Activated T-cell treated with anti-CD3 and anti-CD28 coated beads, Interleukin-2, amount 50 U/mL, for 24 hours (primary cell): ENCODE results near the gene COL25A1.

Experiments
- DNase-seq: peaks from one replicate; pipeline ENCODE4 v3.0.0-alpha.2; 2020
- H3K27ac Mint-ChIP-seq: 2 replicates; pipeline ENCODE4 v1.8.0; 2020; ENCODE audit warnings: mild to moderate bottlenecking, mixed read lengths
- H3K27me3 Mint-ChIP-seq: 2 replicates; pipeline ENCODE4 v1.8.0; 2020; ENCODE audit warnings: mixed read lengths
- H3K36me3 Mint-ChIP-seq: 2 replicates; pipeline ENCODE4 v1.8.0; 2020; ENCODE audit warnings: low read depth, mixed read lengths
- H3K4me1 Mint-ChIP-seq: 2 replicates; pipeline ENCODE4 v1.8.0; 2020; ENCODE audit warnings: low read depth, mixed read lengths
- H3K4me3 Mint-ChIP-seq: 2 replicates; pipeline ENCODE4 v1.8.0; 2020; ENCODE audit warnings: mild to moderate bottlenecking, moderate library complexity, mixed read lengths
- H3K9me3 Mint-ChIP-seq: 2 replicates; pipeline ENCODE4 v1.8.0; 2020; ENCODE audit warnings: mixed read lengths

Gene COL25A1

GRCh38 chr4:109214622-109215301, 87.7 kb downstream of the COL25A1 start:
- Mint-ChIP-seq H3K27me3 (peaks cover 3% of the 10 kb centered on the region), H3K36me3 (no peaks in the 10 kb centered on the region), H3K27ac (no peak overlapping the region), H3K9me3 (no peaks in the 10 kb centered on the region), H3K4me1 (no peaks in the 10 kb centered on the region), H3K4me3 (no peak overlapping the region)
- no peak for DNase-seq

- no peak for DNase-seq
- Mint-ChIP-seq H3K4me1 (no peaks in the 10 kb centered on the region), H3K27ac (no peak overlapping the region), H3K4me3 (no peak overlapping the region), H3K27me3 (peaks cover 4% of the 10 kb centered on the region), H3K9me3 (no peaks in the 10 kb centered on the region), H3K36me3 (no peaks in the 10 kb centered on the region)
Observed at GRCh38 chr4:109213056-109213455, 89.4 kb downstream of the COL25A1 start.

GRCh38 chr4:109211671-109212070, 90.8 kb downstream of the COL25A1 start:
- no peaks in the 10 kb centered on the region for H3K9me3 Mint-ChIP-seq
- H3K36me3 Mint-ChIP-seq: no peaks in the 10 kb centered on the region
- DNase-seq: no peak
- no peaks in the 10 kb centered on the region for H3K4me1 Mint-ChIP-seq
- no peak overlapping the region for H3K4me3 Mint-ChIP-seq
- H3K27me3 Mint-ChIP-seq: peaks cover 6% of the 10 kb centered on the region
- no peak overlapping the region for H3K27ac Mint-ChIP-seq

GRCh38 chr4:109209647-109210046, 92.8 kb downstream of the COL25A1 start:
- no peaks in the 10 kb centered on the region for H3K4me1 Mint-ChIP-seq
- H3K36me3 Mint-ChIP-seq: no peaks in the 10 kb centered on the region
- no peaks in the 10 kb centered on the region for H3K9me3 Mint-ChIP-seq
- no peak overlapping the region for H3K27ac Mint-ChIP-seq
- H3K4me3 Mint-ChIP-seq: no peak overlapping the region
- H3K27me3 Mint-ChIP-seq: peaks cover 9% of the 10 kb centered on the region
- no peak for DNase-seq

- Mint-ChIP-seq H3K27me3 (peaks cover 6% of the 10 kb centered on the region), H3K4me3 (no peak overlapping the region), H3K9me3 (no peaks in the 10 kb centered on the region), H3K36me3 (no peaks in the 10 kb centered on the region), H3K4me1 (no peaks in the 10 kb centered on the region), H3K27ac (no peak overlapping the region)
- DNase-seq: no peak
Observed at GRCh38 chr4:109207898-109208297, 94.6 kb downstream of the COL25A1 start.

- Mint-ChIP-seq H3K27me3 (peaks cover 10% of the 10 kb centered on the region), H3K4me3 (no peak overlapping the region), H3K4me1 (no peaks in the 10 kb centered on the region), H3K36me3 (no peaks in the 10 kb centered on the region), H3K27ac (no peak overlapping the region), H3K9me3 (no peaks in the 10 kb centered on the region)
- no peak for DNase-seq
Observed at GRCh38 chr4:109207061-109207460, 95.4 kb downstream of the COL25A1 start.

GRCh38 chr4:109206620-109207019, 95.8 kb downstream of the COL25A1 start:
- Mint-ChIP-seq H3K36me3 (no peaks in the 10 kb centered on the region), H3K27ac (no peak overlapping the region), H3K4me3 (no peak overlapping the region), H3K9me3 (no peaks in the 10 kb centered on the region), H3K4me1 (no peaks in the 10 kb centered on the region), H3K27me3 (peaks cover 12% of the 10 kb centered on the region)
- no peak for DNase-seq

- Mint-ChIP-seq H3K36me3 (no peaks in the 10 kb centered on the region), H3K27ac (no peak overlapping the region), H3K4me3 (no peak overlapping the region), H3K27me3 (peaks cover 17% of the 10 kb centered on the region), H3K4me1 (no peaks in the 10 kb centered on the region), H3K9me3 (no peaks in the 10 kb centered on the region)
- DNase-seq: no peak
Observed at GRCh38 chr4:109205186-109205585, 97.3 kb downstream of the COL25A1 start.

- no peak overlapping the region for H3K27ac Mint-ChIP-seq
- H3K27me3 Mint-ChIP-seq: peaks cover 10% of the 10 kb centered on the region
- H3K36me3 Mint-ChIP-seq: no peaks in the 10 kb centered on the region
- no peaks in the 10 kb centered on the region for H3K4me1 Mint-ChIP-seq
- DNase-seq: no peak
- no peak overlapping the region for H3K4me3 Mint-ChIP-seq
- no peaks in the 10 kb centered on the region for H3K9me3 Mint-ChIP-seq
Observed at GRCh38 chr4:109199585-109199984, 102.9 kb downstream of the COL25A1 start.

- no peak overlapping the region for H3K27ac Mint-ChIP-seq
- H3K4me3 Mint-ChIP-seq: no peak overlapping the region
- no peaks in the 10 kb centered on the region for H3K36me3 Mint-ChIP-seq
- H3K4me1 Mint-ChIP-seq: no peaks in the 10 kb centered on the region
- H3K27me3 Mint-ChIP-seq: peaks cover 1% of the 10 kb centered on the region
- no peaks in the 10 kb centered on the region for H3K9me3 Mint-ChIP-seq
- DNase-seq: no peak
Observed at GRCh38 chr4:109195646-109196045, 106.8 kb downstream of the COL25A1 start.

- Mint-ChIP-seq H3K4me3 (no peak overlapping the region), H3K27me3 (peaks cover 12% of the 10 kb centered on the region), H3K4me1 (no peaks in the 10 kb centered on the region), H3K27ac (no peak overlapping the region), H3K36me3 (no peaks in the 10 kb centered on the region), H3K9me3 (no peaks in the 10 kb centered on the region)
- no peak for DNase-seq
Observed at GRCh38 chr4:109191216-109191615, 111.2 kb downstream of the COL25A1 start.

GRCh38 chr4:109186458-109186945, 116.0 kb downstream of the COL25A1 start:
- Mint-ChIP-seq H3K27me3 (peaks cover 12% of the 10 kb centered on the region), H3K4me1 (no peaks in the 10 kb centered on the region), H3K9me3 (no peaks in the 10 kb centered on the region), H3K27ac (no peak overlapping the region), H3K4me3 (no peak overlapping the region), H3K36me3 (no peaks in the 10 kb centered on the region)
- DNase-seq: no peak

GRCh38 chr4:109185951-109186350, 116.5 kb downstream of the COL25A1 start:
- DNase-seq: no peak
- no peaks in the 10 kb centered on the region for H3K4me1 Mint-ChIP-seq
- H3K9me3 Mint-ChIP-seq: no peaks in the 10 kb centered on the region
- H3K27me3 Mint-ChIP-seq: peaks cover 12% of the 10 kb centered on the region
- no peak overlapping the region for H3K4me3 Mint-ChIP-seq
- H3K27ac Mint-ChIP-seq: no peak overlapping the region
- no peaks in the 10 kb centered on the region for H3K36me3 Mint-ChIP-seq

- no peak for DNase-seq
- Mint-ChIP-seq H3K36me3 (no peaks in the 10 kb centered on the region), H3K4me1 (no peaks in the 10 kb centered on the region), H3K4me3 (no peak overlapping the region), H3K27me3 (peaks cover 12% of the 10 kb centered on the region), H3K9me3 (no peaks in the 10 kb centered on the region), H3K27ac (no peak overlapping the region)
Observed at GRCh38 chr4:109185548-109185947, 116.9 kb downstream of the COL25A1 start.

- DNase-seq: no peak
- H3K27ac Mint-ChIP-seq: no peak overlapping the region
- no peaks in the 10 kb centered on the region for H3K36me3 Mint-ChIP-seq
- H3K9me3 Mint-ChIP-seq: no peaks in the 10 kb centered on the region
- no peaks in the 10 kb centered on the region for H3K4me1 Mint-ChIP-seq
- H3K27me3 Mint-ChIP-seq: peaks cover 12% of the 10 kb centered on the region
- H3K4me3 Mint-ChIP-seq: no peak overlapping the region
Observed at GRCh38 chr4:109184491-109184961, 117.9 kb downstream of the COL25A1 start.
